H1 (cell line): ENCODE results near the gene CLEC2B. TPM values are rescaled to one million over a fixed set of nuclear protein-coding genes. Genes with fewer than 3 reads are reported as not detected.

ENCODE experiments used
- CHD2 ChIP-seq: IDR thresholded peaks from 2 replicates; pipeline ENCODE4 v1.6.1; 2012; ENCODE audit warnings: low read length, improper control_type of control experiment
- HDAC6 ChIP-seq: IDR thresholded peaks from one replicate; pipeline ENCODE4 v1.7.1; 2012; ENCODE audit warnings: low read depth, mild to moderate bottlenecking, inconsistent platforms, low read length, moderate library complexity
- SP1 ChIP-seq: IDR thresholded peaks from 2 replicates; pipeline ENCODE4 v1.6.1; 2011; ENCODE audit warnings: low read depth, low read length
- polyA plus RNA-seq, 7 experiments: library from polyadenylated mRNA; depleted of rRNA in 3 of 7; stranded (reverse) in 5 of 7; unstranded in 2 of 7; fragments of >200 nt in 5 of 7; fragments of 200-250 nt in 2 of 7; gene quantifications; 1 replicate in 5 of 7; 2 replicates in 1 of 7; 4 replicates in 1 of 7; pipeline versions ENCODE4 v1.2.1 to v1.2.3, GENCODE V29; 2011 to 2013; ENCODE audit warnings: missing spikeins in 2 of 7, mixed read lengths in 2 of 7
- total RNA-seq: library from RNA; stranded (reverse); fragmentation: NEBNext Ultra II Directional; extraction: Animal tissue kit (Norgen Biotek cat#: 25700); gene quantifications from 2 replicates; pipeline ENCODE4 v1.2.1, GENCODE V29; 2021
- TF ChIP-seq, protein P1 (sequence below): fragments of 300-600 bp; sonication (generic); IDR thresholded peaks from 2 replicates; pipeline ENCODE4 v1.7.1; 2012; ENCODE audit warnings: low read length, moderate library complexity, mild to moderate bottlenecking, inconsistent platforms; ENCODE audit not compliant: insufficient replicate concordance

The CLEC2B gene
- total and polyA plus RNA-seq, 2 of the 8 experiments (the other 6 are each of a cell fraction or from before 2014, with no cell fraction given), result not detected

DNA sequence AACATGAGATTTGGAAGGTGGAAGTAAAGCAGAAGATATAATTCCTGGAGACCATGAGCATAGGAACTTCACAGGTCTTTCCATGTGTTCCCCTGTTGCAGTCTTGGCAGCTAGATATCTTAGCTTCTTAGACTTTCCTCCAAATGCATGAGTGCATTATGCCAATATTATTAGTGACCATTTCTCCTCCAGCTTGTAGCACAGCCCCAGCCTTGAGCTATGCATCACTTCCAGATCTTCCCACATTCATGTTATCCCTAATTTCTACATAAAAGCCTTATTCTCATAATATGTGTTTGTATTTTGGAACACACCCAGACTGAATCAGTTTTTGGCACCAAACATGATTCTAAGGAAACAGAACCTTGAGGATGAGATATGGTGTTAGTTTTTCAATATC, 11.0 kb downstream of the CLEC2B start (continued):
- TF ChIP-seq, protein P1, sequence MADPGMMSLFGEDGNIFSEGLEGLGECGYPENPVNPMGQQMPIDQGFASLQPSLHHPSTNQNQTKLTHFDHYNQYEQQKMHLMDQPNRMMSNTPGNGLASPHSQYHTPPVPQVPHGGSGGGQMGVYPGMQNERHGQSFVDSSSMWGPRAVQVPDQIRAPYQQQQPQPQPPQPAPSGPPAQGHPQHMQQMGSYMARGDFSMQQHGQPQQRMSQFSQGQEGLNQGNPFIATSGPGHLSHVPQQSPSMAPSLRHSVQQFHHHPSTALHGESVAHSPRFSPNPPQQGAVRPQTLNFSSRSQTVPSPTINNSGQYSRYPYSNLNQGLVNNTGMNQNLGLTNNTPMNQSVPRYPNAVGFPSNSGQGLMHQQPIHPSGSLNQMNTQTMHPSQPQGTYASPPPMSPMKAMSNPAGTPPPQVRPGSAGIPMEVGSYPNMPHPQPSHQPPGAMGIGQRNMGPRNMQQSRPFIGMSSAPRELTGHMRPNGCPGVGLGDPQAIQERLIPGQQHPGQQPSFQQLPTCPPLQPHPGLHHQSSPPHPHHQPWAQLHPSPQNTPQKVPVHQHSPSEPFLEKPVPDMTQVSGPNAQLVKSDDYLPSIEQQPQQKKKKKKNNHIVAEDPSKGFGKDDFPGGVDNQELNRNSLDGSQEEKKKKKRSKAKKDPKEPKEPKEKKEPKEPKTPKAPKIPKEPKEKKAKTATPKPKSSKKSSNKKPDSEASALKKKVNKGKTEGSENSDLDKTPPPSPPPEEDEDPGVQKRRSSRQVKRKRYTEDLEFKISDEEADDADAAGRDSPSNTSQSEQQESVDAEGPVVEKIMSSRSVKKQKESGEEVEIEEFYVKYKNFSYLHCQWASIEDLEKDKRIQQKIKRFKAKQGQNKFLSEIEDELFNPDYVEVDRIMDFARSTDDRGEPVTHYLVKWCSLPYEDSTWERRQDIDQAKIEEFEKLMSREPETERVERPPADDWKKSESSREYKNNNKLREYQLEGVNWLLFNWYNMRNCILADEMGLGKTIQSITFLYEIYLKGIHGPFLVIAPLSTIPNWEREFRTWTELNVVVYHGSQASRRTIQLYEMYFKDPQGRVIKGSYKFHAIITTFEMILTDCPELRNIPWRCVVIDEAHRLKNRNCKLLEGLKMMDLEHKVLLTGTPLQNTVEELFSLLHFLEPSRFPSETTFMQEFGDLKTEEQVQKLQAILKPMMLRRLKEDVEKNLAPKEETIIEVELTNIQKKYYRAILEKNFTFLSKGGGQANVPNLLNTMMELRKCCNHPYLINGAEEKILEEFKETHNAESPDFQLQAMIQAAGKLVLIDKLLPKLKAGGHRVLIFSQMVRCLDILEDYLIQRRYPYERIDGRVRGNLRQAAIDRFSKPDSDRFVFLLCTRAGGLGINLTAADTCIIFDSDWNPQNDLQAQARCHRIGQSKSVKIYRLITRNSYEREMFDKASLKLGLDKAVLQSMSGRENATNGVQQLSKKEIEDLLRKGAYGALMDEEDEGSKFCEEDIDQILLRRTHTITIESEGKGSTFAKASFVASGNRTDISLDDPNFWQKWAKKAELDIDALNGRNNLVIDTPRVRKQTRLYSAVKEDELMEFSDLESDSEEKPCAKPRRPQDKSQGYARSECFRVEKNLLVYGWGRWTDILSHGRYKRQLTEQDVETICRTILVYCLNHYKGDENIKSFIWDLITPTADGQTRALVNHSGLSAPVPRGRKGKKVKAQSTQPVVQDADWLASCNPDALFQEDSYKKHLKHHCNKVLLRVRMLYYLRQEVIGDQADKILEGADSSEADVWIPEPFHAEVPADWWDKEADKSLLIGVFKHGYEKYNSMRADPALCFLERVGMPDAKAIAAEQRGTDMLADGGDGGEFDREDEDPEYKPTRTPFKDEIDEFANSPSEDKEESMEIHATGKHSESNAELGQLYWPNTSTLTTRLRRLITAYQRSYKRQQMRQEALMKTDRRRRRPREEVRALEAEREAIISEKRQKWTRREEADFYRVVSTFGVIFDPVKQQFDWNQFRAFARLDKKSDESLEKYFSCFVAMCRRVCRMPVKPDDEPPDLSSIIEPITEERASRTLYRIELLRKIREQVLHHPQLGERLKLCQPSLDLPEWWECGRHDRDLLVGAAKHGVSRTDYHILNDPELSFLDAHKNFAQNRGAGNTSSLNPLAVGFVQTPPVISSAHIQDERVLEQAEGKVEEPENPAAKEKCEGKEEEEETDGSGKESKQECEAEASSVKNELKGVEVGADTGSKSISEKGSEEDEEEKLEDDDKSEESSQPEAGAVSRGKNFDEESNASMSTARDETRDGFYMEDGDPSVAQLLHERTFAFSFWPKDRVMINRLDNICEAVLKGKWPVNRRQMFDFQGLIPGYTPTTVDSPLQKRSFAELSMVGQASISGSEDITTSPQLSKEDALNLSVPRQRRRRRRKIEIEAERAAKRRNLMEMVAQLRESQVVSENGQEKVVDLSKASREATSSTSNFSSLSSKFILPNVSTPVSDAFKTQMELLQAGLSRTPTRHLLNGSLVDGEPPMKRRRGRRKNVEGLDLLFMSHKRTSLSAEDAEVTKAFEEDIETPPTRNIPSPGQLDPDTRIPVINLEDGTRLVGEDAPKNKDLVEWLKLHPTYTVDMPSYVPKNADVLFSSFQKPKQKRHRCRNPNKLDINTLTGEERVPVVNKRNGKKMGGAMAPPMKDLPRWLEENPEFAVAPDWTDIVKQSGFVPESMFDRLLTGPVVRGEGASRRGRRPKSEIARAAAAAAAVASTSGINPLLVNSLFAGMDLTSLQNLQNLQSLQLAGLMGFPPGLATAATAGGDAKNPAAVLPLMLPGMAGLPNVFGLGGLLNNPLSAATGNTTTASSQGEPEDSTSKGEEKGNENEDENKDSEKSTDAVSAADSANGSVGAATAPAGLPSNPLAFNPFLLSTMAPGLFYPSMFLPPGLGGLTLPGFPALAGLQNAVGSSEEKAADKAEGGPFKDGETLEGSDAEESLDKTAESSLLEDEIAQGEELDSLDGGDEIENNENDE, result no peak
- TF ChIP-seq HDAC6 (no peak), CHD2 (no peak), SP1 (no peak)
